ENCODE results near the gene EDRF1.
"Not testable (repeated sequence)": the region's sequence is repeated elsewhere in the genome, so short reads cannot be mapped to it uniquely, and the experiment has no call there.

EDRF1 gene

DNA sequence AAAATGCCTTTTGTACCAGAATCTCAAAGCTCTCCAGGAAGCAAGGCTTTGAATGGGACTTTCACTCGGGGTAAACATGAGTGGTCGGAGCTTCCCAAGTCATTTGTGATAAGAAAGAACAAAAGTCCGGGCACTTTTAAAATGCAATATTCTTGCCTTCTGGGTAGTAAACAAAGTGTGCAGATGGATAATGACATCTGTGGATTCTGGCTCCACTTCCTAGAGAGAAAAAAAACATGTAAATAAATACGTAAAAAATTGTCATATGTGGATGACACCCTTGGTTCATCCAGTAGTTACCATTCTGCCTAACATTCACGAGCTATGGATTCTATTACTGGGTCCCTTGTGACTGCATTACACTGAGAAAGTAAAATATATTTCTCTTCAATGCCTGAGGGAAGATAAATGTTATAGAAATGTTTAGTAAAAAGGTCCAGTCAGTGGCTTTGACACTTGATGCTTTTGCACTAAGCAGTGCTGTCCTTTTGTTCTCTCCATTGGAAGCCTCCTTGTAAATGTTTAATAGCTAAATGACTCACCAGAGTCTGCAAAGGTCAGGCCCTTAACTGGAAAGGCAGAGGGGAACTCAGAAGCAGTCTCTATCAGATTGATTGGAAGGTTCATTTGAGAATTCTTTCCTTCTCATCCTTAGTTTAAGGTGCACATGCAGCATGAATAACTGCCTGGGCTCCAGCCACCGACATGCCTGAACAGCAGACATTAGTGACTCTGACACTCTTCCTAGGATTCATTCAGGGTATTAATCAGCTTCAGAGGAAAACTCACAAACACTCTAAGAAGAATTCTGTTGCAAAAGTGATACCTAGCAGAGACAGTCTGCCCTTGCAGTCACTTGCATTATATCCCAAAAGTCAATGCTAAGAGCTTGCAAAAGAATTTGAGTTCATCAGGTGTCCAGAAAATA lies 11.7 kb upstream of the EDRF1 start:
- DNase-seq, result no peak

DNA sequence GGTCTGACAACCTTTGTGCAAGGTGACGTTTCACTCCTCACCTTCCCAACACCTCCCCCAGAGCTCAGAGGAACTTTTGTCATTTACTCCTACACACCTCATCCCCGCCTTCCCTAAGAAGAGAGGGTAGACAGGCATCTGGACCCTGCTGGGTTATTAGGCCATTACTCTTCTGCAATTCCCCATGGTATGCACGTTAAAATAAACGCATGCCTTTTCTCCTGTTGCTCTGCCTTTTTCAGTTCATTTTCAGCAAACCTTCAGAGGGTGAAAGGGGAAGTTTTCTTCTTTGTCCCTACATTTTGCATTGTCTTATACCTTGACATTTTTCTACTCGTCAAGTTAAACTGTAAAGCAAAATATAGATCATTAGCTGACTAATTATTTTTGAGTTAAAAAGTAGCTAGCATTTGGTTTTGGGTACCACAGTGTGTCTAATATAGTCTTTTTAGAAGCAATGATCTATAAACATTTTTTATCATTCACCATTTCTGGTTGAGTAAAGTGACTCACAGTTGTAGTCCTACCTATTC lies 10.5 kb upstream of the EDRF1 start:
- no peak for DNase-seq

DNA sequence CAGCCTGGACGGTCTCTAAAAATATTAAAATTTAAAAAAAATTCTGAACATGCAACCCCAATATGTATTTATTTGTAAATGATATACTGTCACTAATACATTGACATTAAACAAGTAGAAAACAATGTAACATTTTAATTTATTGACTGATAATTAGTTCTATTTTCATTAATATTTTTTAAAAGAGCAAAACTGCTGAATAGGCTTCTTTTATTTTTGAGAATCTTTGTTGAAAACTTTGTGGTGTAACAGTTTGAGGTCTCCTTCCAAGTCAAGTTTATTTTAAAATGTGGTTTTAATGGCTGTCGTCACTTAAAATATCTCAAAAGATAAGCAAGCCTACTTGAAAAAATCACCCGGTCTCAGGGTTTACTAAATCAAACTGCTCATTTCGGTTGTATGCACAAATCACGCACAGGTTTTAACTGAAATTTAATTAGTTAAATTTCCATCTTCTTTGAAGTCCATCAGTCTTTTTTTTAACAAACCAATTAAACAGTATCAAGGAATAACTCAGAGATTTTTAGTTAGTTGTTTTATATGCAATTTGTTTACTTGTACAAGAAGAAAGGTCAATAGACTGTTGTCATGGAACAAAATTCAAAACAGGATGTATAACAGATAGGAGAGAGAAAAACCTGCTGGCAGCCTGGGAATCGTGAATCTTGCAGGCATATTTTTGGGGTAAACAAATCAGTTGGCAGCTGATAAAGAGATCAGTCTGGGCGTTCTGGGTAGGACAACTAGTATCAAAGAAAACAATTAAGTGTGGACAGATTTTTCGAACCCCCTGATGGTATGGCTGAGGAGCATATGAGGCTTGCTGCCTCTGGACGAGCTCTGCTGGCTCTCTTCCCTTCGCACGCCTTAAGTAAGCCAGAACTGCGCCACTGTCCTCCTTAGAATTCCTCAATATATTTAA lies 9.7 kb upstream of the EDRF1 start:
- DNase-seq, result no peak

GRCh38 chr10:125711110-125711750 lies 8.3 kb upstream of the EDRF1 start:
- no peak for DNase-seq

- not testable (repeated sequence) for DNase-seq
These were observed 4.8 kb upstream of the EDRF1 start for GRCh38 chr10:125714728-125715127.

DNA sequence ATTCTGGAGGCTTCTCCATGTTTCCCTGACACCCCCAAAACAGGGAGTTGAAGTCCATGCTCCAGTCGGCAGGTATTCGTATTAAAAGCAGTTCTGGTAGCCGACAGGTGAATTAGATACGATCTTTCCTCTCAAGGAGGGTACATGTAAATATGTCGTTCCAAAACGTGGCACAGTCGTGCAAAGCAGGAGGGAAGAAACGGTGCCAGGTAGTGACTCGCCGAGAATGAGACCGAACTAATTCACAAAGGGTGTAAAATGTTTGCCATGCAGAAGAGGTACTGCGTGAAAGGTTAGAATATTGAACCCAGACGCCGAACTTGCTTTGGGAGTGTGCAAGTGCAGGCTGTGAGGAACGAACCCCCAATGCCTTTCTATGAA lies 483 bp downstream of the EDRF1 start:
- DNase-seq, result no peak

GRCh38 chr10:125721035-125721434 lies 1.5 kb downstream of the EDRF1 start:
- no peak for DNase-seq

GRCh38 chr10:125722811-125723210 lies 3.3 kb downstream of the EDRF1 start:
- DNase-seq, result no peak

- DNase-seq, result no peak
These were observed 7.4 kb downstream of the EDRF1 start for GRCh38 chr10:125726914-125727313.

DNA sequence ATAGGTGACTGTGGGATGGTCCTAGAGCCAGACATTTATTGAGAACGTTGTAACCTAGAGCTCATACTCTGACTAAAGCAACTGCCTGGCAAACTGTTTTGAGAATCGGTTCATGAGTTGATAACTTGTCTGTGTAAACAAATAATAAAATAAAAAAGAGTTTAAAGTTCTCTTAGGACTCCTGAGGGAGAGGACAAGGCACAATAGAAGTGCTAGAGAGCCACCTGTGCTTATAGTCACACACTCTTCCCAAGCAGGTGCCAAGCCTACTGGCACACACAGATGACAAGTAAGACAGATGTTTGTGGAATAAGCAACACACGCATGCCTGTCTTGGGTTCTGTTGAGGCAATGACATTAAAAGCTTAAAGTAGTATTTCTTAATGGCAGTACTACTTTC lies 7.9 kb downstream of the EDRF1 start:
- DNase-seq, result no peak

DNA sequence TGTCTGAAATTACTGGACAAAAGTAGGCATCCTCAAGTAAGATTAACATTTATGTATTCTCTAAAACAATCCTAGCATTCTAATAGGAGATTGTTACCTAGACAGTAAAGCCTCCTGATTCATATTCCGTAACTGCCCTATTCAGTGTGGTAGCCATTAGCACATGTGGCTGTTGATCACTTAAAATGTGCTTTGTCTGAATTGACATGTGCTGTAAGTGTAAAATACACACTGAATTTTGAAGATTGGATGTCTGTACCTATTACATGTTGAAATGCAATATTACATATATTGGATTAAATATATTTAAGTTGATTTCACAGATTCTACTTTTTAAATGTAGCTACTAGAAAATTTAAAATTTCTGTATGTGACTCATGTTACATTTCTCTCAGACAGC lies 14.6 kb downstream of the EDRF1 start:
- no peak for DNase-seq

GRCh38 chr10:125734823-125735222 lies 15.3 kb downstream of the EDRF1 start:
- DNase-seq, result no peak

DNA sequence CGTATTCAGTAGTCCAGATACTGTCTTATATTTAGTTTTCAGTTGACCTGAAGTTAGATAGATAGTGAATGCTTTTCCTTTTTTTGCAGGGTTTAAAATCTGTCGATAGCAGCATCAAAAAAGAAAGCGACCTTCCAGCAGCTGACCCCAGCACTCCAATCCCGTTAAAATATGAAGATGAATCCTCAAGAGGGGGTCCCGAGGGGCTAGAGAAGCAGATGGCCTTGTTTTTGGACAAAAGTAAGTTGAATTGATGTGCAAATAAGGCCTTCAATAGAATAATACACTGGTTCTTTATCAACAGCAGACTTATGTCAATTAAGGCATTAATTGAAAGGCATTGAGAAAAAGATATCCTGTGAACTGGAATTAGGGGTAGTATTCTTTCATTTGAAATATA lies 18.7 kb downstream of the EDRF1 start:
- DNase-seq, result no peak

DNA sequence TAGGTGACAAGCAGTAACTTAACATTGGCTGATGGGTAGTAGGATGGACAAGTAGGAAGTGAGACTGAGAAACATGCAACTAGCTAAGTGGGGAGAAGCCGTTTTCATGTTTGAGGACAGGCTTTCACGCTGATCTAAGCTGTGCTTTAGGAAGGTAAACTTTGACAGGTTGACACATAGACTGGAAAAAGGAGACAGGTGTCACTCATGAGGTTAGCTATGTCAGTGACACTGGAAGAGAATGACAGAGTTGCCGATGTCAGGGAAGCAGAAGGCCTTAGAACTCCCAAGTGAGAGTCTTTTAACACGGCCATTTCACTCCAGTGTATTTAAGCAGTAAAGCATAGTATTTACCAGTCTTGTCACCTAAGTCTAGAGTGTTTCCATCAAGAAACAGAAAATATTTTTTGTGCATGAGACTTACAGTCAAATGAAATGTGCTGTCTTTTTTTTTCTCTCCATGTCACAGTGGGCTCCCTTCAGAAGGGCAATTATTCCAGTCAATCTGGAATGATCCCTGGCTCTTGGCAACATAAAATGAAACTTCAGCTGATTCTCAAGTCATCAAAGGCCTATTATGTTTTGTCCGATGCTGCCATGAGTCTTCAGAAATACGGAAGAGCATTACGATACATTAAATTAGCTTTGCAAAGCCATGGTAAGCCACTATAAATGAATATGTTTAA lies 20.6 kb downstream of the EDRF1 start:
- DNase-seq, result no peak

DNA sequence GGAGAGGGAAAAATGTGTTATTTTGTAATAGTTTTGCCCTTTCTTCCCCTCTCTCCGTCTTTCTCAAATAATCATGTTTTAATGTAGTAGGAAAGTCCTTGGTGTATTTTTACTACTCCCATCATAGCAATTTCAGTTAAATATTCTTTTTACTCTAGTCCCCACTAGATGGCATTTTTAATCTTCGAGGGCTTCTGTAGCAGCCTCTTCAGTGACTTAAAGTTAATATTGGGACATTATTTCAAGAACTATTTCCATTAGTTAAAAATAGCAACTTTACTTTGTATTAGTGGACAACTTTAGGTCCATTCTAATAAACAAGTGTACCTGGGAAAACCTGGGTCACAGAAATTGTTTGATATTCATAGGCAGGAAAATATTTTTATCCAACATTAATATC lies 23.0 kb downstream of the EDRF1 start:
- DNase-seq, result no peak

- DNase-seq, result no peak
These were observed 25.4 kb downstream of the EDRF1 start for GRCh38 chr10:125744909-125745308.

DNA sequence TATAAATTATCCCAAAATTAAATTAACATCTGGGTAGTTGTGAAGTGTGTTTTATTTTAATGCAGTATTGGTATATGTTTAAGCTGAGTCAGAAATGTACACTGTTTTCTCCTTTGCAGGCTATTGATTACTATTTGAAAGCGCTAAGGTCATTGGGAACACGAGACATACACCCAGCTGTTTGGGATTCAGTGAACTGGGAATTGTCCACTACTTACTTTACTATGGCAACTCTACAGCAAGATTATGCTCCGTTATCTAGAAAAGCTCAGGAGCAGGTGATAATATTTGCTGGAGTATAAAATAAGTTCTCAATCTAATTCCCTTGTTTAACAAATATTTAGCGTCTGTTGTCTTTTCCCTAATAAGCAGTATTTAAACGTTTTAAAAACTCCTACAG lies 27.9 kb downstream of the EDRF1 start:
- no peak for DNase-seq

DNA sequence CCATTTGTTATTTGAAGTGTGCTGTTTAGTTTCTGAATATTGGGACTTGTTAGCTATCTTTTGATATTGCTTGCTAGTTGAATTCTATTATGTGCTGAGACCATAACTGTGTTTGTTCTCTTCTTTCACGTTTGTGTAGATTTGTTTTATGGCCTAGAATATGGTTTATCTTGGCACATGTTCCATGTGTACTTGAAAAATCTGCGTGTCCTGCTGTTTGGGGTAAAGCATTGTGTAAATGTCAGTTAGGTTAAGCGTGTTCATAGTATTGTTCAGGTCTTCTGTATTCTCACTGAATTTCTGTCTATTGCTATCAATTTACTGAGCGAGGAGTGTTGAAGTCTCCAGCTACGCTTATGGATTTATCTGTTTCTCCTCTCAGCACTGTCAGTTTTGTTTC lies 36.7 kb downstream of the EDRF1 start:
- DNase-seq, result no peak

GRCh38 chr10:125756853-125757487 lies 37.5 kb downstream of the EDRF1 start:
- DNase-seq, result no peak

- DNase-seq, result no peak
These were observed 38.2 kb downstream of the EDRF1 start for GRCh38 chr10:125757742-125758141.

DNA sequence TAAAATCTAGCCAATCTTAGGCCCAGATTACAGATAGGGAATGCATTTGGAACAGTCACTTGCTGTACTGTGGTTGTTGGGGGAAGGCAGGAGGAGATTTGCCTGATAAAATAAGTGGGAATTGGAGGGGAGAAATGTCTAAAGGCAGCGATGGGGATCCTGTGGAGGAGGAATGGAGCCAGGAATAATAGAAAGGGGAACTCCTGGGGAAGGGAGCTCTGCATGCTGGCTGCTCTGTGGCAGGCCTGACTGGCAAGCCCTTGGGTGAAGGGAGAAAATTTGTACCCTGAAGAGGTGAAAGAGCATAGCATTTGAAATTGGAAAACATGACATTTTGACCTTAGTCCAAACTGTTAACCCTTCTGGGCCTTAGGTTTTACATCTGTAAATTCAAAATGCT lies 42.5 kb downstream of the EDRF1 start:
- no peak for DNase-seq

All from activated T-cell treated with anti-CD3 and anti-CD28 coated beads, Interleukin-2, amount 50 U/mL, for 48 hours (primary cell).